SK-N-SH (cell line): ENCODE results near the gene TLE1.

Experiments
- CHD2 ChIP-seq: fragments of 150-350 bp; IDR thresholded peaks from 2 replicates; pipeline ENCODE4 v1.6.1; 2018; ENCODE audit warnings: low read length; ENCODE audit not compliant: partially characterized antibody
- CTCF ChIP-seq: fragments of 200-600 bp; sonication (generic); IDR thresholded peaks from 2 replicates; pipeline ENCODE4 v1.6.1; 2017; ENCODE audit warnings: antibody characterized with exemption, mild to moderate bottlenecking, moderate library complexity
- GABPA ChIP-seq: IDR thresholded peaks from 2 replicates; pipeline ENCODE4 v1.4.0; 2012; ENCODE audit warnings: low read depth, mild to moderate bottlenecking
- GATA2 ChIP-seq: sonication (generic); formaldehyde crosslinking; IDR thresholded peaks from 2 replicates; pipeline ENCODE4 v1.5.0; 2020; ENCODE audit warnings: mild to moderate bottlenecking, missing genetic modification reagents
- POLR2AphosphoS5 ChIP-seq: IDR thresholded peaks from 2 replicates; pipeline ENCODE4 v1.6.1; 2012; ENCODE audit warnings: low read depth, low read length
- TCF12 ChIP-seq: IDR thresholded peaks from 2 replicates; pipeline ENCODE4 v1.4.0; 2012
- USF1 ChIP-seq: IDR thresholded peaks from 2 replicates; pipeline ENCODE4 v1.4.0; 2012; ENCODE audit warnings: low read depth, borderline replicate concordance
- TF ChIP-seq, protein P1 (sequence below): IDR thresholded peaks from 2 replicates; pipeline ENCODE4 v1.6.1; 2012; ENCODE audit warnings: mild to moderate bottlenecking, low read depth, low read length, moderate library complexity

GRCh38 chr9:81596679-81597418 is 92.5 kb downstream of the TLE1 start:
- no peak for TF ChIP-seq GABPA
- no peak for TF ChIP-seq TCF12
- TF ChIP-seq GATA2 (CRISPR knock-in tag), result no peak
- no peak for TF ChIP-seq USF1
- TF ChIP-seq CHD2, result no peak
- TF ChIP-seq, protein P1, sequence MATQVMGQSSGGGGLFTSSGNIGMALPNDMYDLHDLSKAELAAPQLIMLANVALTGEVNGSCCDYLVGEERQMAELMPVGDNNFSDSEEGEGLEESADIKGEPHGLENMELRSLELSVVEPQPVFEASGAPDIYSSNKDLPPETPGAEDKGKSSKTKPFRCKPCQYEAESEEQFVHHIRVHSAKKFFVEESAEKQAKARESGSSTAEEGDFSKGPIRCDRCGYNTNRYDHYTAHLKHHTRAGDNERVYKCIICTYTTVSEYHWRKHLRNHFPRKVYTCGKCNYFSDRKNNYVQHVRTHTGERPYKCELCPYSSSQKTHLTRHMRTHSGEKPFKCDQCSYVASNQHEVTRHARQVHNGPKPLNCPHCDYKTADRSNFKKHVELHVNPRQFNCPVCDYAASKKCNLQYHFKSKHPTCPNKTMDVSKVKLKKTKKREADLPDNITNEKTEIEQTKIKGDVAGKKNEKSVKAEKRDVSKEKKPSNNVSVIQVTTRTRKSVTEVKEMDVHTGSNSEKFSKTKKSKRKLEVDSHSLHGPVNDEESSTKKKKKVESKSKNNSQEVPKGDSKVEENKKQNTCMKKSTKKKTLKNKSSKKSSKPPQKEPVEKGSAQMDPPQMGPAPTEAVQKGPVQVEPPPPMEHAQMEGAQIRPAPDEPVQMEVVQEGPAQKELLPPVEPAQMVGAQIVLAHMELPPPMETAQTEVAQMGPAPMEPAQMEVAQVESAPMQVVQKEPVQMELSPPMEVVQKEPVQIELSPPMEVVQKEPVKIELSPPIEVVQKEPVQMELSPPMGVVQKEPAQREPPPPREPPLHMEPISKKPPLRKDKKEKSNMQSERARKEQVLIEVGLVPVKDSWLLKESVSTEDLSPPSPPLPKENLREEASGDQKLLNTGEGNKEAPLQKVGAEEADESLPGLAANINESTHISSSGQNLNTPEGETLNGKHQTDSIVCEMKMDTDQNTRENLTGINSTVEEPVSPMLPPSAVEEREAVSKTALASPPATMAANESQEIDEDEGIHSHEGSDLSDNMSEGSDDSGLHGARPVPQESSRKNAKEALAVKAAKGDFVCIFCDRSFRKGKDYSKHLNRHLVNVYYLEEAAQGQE, result no peak
- TF ChIP-seq CTCF, result no peak
- no peak for TF ChIP-seq POLR2AphosphoS5
